ENCODE data around the gene SPAG16.

DNA sequence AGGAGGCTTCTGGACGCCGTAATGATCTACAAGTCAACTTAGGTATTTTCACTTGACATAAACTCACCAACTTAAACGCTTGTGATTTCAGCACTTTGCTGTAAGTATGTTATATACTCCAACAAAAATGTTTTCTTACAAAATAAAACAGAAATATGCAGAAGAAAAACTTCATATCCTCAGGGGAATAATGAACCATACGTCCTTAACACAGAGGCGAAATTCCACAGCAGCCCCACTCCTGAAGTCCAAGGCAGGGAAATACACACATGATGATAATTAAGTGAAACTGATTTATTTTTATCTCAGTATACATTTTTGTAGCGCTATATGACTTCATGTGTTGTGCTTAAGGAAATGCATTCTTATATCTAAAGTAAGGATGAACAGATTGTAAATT, 791.2 kb downstream of the SPAG16 start:
- TF ChIP-seq SMC3 (IDR thresholded peaks at IDR 0.05) = no peak
- no peak for TF ChIP-seq FOSL2 (IDR thresholded peaks at IDR 0.05)
- no peak for TF ChIP-seq FOSL2 (CRISPR knock-in tag; IDR thresholded peaks at IDR 0.05)
- no peak for TF ChIP-seq MAZ (IDR thresholded peaks at IDR 0.05; ENCODE audit: borderline replicate concordance, low read depth, low read length)
- no peak for TF ChIP-seq POLR2A (IDR thresholded peaks at IDR 0.05; ENCODE audit: low read length)
- TF ChIP-seq, protein P1, sequence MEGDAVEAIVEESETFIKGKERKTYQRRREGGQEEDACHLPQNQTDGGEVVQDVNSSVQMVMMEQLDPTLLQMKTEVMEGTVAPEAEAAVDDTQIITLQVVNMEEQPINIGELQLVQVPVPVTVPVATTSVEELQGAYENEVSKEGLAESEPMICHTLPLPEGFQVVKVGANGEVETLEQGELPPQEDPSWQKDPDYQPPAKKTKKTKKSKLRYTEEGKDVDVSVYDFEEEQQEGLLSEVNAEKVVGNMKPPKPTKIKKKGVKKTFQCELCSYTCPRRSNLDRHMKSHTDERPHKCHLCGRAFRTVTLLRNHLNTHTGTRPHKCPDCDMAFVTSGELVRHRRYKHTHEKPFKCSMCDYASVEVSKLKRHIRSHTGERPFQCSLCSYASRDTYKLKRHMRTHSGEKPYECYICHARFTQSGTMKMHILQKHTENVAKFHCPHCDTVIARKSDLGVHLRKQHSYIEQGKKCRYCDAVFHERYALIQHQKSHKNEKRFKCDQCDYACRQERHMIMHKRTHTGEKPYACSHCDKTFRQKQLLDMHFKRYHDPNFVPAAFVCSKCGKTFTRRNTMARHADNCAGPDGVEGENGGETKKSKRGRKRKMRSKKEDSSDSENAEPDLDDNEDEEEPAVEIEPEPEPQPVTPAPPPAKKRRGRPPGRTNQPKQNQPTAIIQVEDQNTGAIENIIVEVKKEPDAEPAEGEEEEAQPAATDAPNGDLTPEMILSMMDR (IDR thresholded peaks at IDR 0.05) = no peak
- TF ChIP-seq, protein P2, sequence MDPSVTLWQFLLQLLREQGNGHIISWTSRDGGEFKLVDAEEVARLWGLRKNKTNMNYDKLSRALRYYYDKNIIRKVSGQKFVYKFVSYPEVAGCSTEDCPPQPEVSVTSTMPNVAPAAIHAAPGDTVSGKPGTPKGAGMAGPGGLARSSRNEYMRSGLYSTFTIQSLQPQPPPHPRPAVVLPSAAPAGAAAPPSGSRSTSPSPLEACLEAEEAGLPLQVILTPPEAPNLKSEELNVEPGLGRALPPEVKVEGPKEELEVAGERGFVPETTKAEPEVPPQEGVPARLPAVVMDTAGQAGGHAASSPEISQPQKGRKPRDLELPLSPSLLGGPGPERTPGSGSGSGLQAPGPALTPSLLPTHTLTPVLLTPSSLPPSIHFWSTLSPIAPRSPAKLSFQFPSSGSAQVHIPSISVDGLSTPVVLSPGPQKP (IDR thresholded peaks at IDR 0.05; ENCODE audit: low read depth, low read length) = no peak
- no peak for TF ChIP-seq CBX8 (IDR thresholded peaks at IDR 0.05)
- TF ChIP-seq MYC (IDR thresholded peaks at IDR 0.05; ENCODE audit: borderline replicate concordance, low read length) = no peak
- no peak for TF ChIP-seq KDM5A (IDR thresholded peaks at IDR 0.05)
- no peak for TF ChIP-seq CHD2 (IDR thresholded peaks at IDR 0.05; ENCODE audit: low read length, partially characterized antibody)
- TF ChIP-seq HOXB13 (CRISPR knock-in tag; IDR thresholded peaks at IDR 0.05; ENCODE audit: low read depth) = no peak
- no peak for TF ChIP-seq JUN (IDR thresholded peaks at IDR 0.05)

All from A549 (cell line).